ENCODE measurements around the gene COA1.

COA1 gene

GRCh38 chr7:43754596-43754995 lies 25.3 kb upstream of the COA1 start:
- no peak for TF ChIP-seq CTCF (conservative IDR thresholded peaks at IDR 0.05)
- no peak overlapping the region for H3K27ac ChIP-seq

- TF ChIP-seq CTCF (conservative IDR thresholded peaks at IDR 0.05), result no peak
- no peak overlapping the region for H3K27ac ChIP-seq
Measured at GRCh38 chr7:43753843-43754242, 24.5 kb upstream of the COA1 start.

- no peak overlapping the region for H3K27ac ChIP-seq
- no peak for TF ChIP-seq CTCF (conservative IDR thresholded peaks at IDR 0.05)
Measured at GRCh38 chr7:43753271-43753810, 24.0 kb upstream of the COA1 start.

- TF ChIP-seq CTCF (conservative IDR thresholded peaks at IDR 0.05), result no peak
- no peak overlapping the region for H3K27ac ChIP-seq
Measured at GRCh38 chr7:43752411-43752810, 23.1 kb upstream of the COA1 start.

GRCh38 chr7:43750016-43750887 lies 20.9 kb upstream of the COA1 start:
- H3K27ac ChIP-seq, result no peak overlapping the region
- no peak for TF ChIP-seq CTCF (conservative IDR thresholded peaks at IDR 0.05)

GRCh38 chr7:43749383-43749940 lies 20.1 kb upstream of the COA1 start:
- TF ChIP-seq CTCF (conservative IDR thresholded peaks at IDR 0.05), result no peak
- H3K27ac ChIP-seq, result no peak overlapping the region

GRCh38 chr7:43747328-43748105 lies 18.2 kb upstream of the COA1 start:
- TF ChIP-seq CTCF (conservative IDR thresholded peaks at IDR 0.05), result no peak

More at GRCh38 chr7:43747328-43748105, 18.2 kb upstream of the COA1 start:
- H3K27ac ChIP-seq, result no peak overlapping the region
